T-helper 1 cell (primary cell): ENCODE data around the gene VPS13A.
"Not testable (repeated sequence)": the region's sequence is repeated elsewhere in the genome, so short reads cannot be mapped to it uniquely, and the experiment has no call there.

Experiments used
- DNase-seq, 5 donors: peaks; one replicate each; pipeline ENCODE4 v3.0.0-alpha.2; 2012 to 2020

The VPS13A gene

GRCh38 chr9:77305622-77306400, 128.5 kb downstream of the VPS13A start:
- DNase-seq = no peak

GRCh38 chr9:77307166-77307565, 129.8 kb downstream of the VPS13A start:
- no peak for DNase-seq

GRCh38 chr9:77316058-77316457, 138.7 kb downstream of the VPS13A start:
- no peak for DNase-seq

GRCh38 chr9:77325058-77325457, 147.7 kb downstream of the VPS13A start:
- DNase-seq = no peak

- no peak for DNase-seq
Measured at GRCh38 chr9:77328102-77328501, 150.8 kb downstream of the VPS13A start.

GRCh38 chr9:77370064-77370463, 192.7 kb downstream of the VPS13A start:
- DNase-seq = no peak

DNA sequence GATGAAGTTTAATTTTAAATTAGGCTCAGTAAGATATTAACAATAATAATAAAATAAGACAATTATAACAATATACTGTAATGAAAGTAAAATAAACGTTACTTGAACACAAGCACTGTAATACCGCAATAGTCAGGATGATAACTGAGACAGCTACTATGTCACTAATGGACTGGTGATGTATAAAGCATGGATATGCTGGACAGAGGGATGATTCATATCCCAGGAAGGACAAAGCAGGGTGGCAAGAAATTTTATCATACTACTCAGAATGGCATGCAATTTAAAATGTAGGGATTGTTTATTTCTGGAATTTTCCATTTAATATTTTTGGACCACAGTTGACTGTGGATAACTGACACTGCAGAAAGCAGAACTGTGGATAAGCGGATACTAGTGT, 196.9 kb downstream of the VPS13A start:
- no peak for DNase-seq

DNA sequence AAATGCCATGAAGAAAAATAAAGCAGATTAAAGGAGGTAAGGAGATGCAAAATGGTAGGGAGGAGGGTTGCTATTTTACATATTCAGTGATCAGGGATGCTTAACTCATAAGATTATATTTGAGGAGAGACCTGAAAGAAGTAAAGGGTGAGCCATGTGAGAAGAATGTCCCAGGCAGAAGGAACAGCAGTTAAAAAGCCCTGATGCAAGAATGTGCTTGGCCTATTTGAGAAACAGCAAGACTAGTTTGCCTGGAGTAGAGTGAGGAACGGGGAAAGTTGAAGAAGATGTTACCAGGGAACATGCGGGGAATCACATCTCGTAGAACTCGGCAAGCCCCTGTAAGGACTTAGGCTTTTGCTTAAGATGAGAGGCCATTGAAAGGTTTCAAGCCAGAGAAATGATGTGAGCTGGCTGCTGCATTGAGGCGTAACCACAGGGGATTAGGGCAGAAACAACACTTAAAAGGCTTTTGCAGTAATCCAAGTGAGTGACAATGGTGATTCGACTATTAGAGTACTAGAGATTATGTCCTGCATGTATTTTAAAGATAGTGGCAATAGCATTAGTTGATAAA, 198.7 kb downstream of the VPS13A start:
- DNase-seq = no peak

DNA sequence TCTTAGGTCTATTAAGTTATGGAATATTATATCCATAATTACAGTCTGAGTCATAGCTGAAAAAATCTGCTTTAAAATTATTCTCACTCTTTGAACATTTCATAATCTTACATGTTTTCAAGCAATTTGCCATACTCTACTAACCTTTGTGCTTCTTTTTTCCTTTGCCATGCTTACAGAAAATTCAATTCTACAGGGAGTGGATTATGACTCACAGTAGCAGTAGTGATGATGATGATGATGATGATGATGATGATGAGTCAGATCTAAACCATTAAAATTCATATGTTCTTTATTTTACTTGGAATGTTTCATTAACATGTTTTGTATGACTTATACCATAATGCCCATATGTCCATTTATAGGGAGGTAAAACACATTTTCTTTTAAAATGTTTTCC, 207.1 kb downstream of the VPS13A start:
- no peak for DNase-seq

DNA sequence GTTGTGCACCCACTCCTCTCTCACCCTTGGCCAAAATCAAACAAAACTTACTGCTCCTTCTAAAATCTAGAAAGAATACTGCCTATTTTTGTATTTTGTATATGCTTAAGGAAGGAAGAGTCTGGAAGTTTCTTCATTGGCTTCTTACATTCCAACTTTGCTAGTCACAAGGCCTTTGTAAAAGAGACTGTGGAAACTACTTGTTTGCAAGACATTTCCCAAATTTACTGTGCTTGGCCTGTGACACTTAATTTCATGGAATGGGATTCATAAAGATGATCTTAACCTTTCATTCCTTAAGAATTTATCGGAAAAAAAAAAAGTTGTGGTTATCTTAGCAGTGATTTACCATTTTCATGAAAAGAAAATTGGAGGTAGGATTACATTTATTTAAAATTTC, 208.9 kb downstream of the VPS13A start:
- no peak for DNase-seq

GRCh38 chr9:77391834-77392233, 214.5 kb downstream of the VPS13A start:
- DNase-seq = no peak

DNA sequence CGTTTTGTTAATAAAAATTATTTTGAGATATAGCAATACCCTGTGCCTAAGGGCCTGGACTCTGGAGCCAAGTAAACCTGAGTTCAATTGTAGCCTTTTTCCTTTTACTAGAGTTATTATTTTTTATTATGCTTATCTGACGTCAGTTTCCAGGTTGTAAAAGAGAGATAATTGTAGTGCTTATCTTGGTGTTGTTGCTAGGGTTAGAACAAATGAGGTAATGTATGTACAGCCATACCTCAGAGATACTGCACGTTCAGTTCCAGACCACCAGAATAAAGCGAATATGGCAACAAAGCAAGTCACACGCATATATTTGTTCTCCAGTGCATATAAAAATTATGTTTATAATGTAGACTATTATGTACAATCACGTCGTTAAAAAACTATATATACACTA, 215.0 kb downstream of the VPS13A start:
- DNase-seq = no peak

GRCh38 chr9:77398581-77398980, 221.2 kb downstream of the VPS13A start:
- DNase-seq = not testable (repeated sequence)

GRCh38 chr9:77399964-77400363, 222.6 kb downstream of the VPS13A start:
- no peak for DNase-seq

DNA sequence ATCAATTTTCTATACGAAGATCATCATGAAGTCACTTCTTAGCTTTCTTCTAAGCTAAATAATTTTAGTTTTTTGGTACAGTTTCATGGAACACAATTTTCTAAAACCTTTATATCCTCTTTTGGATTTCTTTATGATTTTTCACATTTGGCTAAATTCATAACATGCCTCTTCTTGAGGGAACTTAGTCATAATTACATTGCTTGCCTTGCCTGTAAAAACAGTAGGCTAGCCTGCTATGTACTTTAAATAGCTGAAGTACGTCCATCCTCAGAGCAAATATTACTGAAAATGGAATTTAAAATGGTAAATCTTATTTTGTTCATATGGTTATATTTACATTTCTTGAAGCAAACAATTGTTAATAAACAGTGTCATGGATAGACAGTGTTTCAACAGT, 225.0 kb downstream of the VPS13A start:
- DNase-seq = no peak

DNA sequence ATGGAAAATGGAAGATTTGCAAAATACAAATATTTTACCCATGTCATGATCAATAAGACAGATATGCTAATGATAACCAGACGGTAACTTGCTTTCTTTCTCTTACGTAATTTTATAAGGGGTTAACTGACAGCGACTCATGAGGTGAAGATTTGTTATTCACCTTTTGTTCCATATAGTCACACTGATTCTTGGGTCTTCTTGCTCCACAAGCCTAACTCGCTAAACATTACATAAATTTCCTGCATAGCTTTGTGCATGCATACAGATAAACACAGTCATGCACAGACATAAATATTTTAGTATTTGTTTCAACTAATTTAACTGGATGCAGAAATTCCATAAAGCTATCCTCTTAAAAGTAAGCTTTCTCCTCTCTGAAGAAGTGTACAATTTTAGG, 225.9 kb downstream of the VPS13A start:
- no peak for DNase-seq

GRCh38 chr9:77408521-77408920, 231.2 kb downstream of the VPS13A start:
- DNase-seq = not testable (repeated sequence)

- no peak for DNase-seq
Measured at GRCh38 chr9:77417566-77417965, 240.2 kb downstream of the VPS13A start.

- DNase-seq = no peak
Measured at GRCh38 chr9:77418226-77418625, 240.9 kb downstream of the VPS13A start.

GRCh38 chr9:77420641-77421040, 243.3 kb downstream of the VPS13A start:
- no peak for DNase-seq

DNA sequence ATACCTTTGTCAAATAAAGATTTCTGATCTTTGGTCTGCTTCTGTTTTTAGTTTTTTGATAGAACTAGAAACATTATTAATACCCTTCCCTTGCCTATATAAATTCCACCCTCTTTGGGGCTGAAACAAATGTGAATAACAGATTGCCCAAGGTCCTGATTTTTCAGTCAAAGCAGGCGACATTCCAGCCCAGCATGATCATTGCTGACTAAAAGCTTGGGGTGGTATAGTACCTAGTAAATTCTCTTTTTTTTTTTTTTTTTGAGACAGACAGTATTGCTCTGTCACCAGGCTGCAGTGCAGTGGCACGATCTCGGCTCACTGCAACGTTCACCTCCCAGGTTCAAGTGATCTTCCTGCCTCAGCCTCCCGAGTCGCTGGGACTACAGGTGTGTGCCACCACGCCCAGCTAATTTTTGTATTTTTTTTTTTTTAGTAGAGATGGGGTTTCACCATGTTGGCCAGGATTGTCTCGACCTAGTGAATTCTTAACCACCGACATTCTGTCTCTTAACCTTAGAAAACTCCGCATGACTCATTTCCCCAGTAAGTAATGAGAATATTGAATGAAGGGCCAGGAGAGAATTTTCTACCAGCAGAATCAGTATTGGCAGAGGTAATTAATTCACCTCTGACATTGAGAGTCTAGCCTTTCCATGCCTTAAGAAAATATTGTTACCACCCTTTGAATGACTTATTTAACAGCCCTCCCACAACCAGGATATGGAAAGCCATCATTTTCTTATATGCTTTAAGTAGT, 244.4 kb downstream of the VPS13A start:
- no peak for DNase-seq

DNA sequence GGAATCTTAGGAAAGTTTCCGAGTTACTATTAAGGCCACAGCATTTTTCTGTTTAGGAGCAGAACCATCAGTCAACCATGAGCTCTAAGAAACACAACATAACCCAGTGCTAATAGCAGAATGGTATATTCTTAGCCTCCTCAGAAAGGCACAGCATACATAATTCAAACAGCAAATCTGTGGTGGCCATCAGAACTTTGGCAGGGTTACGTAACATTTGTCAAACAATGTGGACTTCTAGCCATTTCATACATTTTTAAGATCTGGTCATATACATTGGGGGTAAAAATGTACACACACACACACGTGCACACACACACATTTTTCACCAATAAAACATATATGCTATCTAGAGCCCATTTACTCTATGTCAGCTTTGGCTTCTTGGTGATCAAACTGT, 245.6 kb downstream of the VPS13A start:
- no peak for DNase-seq

DNA sequence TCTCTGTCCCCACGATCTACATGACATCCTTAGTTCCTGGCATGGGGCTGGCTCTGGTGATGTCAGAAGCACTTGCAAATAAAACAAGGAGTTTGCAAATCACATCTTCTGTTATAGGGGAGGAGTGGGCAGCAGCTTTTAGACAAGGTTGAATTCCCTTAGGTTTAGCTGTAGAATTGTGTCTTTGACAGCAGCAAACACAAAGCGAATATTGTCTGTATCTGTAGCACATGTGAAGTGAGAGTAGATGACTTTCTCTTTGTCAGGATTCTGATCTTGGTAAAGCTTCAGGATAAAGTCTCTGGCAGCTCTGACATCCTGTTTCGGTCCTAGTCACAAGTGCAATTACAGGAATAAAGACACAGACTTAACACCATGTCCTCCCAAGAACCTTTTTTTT, 246.5 kb downstream of the VPS13A start:
- no peak for DNase-seq

DNA sequence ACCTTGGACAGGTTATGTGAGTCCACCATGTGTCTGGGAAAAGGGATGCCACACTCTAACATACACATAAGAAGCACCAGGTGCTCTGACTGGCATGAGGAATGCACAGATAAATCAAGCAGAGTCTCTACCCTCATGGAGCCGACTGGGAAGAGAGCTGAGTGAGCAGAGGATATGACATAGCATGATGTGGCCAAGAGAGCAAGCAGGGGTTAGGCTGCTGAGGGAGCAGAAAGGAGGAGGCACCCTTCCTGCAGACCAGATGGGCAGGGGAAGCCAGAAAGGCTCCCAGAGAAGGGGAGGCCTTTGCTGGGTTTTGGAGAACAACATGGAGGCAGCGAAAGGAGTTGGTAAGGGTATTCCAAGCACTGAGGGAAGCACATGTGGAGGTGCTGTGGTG, 247.7 kb downstream of the VPS13A start:
- DNase-seq = no peak
